Lower leg skin (tissue), 4 donors: ENCODE measurements around the gene COG5. TPM values are rescaled to one million over a fixed set of nuclear protein-coding genes. Genes with fewer than 3 reads are reported as not detected.
"Not testable (repeated sequence)": the region's sequence is repeated elsewhere in the genome, so short reads cannot be mapped to it uniquely, and the experiment has no call there.

ENCODE experiments used
- DNase-seq, 2 donors: peaks; one replicate each; pipeline ENCODE4 v3.0.0-alpha.2; 2019; ENCODE audit warnings: low spot score in 2 of 2
- H3K4me3 ChIP-seq: fragments of 200-600 bp; sonication (generic); 2 replicates; pipeline ENCODE4 v1.5.1; 2017; ENCODE audit warnings: mild to moderate bottlenecking, low read depth; ENCODE audit not compliant: poor library complexity, severe bottlenecking
- CTCF ChIP-seq, 3 donors: fragments of 450-650 bp; IDR thresholded peaks; one replicate each; pipeline ENCODE4 v1.5.1; 2016; ENCODE audit warnings: antibody characterized with exemption in 3 of 3, mild to moderate bottlenecking in 3 of 3, moderate library complexity in 2 of 3
- POLR2A ChIP-seq, 2 donors: fragments of 450-650 bp; IDR thresholded peaks; one replicate each; pipeline ENCODE4 v1.6.1; 2016 to 2017; ENCODE audit warnings: antibody characterized with exemption in 2 of 2, mild to moderate bottlenecking in 1 of 2, moderate library complexity in 1 of 2
- WGBS, 2 donors: methylation state at CpG; one replicate each; pipeline ENCODE4 v1.1.5; 2018; 5-methylcytosine and 5-hydroxymethylcytosine counted together
- intact Hi-C: fragments of 100-400 bp; cut with DNase I; formaldehyde crosslinking; loops from one replicate; pipeline ENCODE4 v1.15.0; 2023; ENCODE audit warnings: low total_unique reads
- total RNA-seq, 4 donors: library from RNA; depleted of rRNA; stranded (reverse); fragments of >200 nt; gene quantifications; one replicate each; pipeline ENCODE4 v1.1.0, GENCODE V29; 2016

Gene COG5
- total RNA-seq, 4 donors from 2014 or later = 34.4 to 50.6 (median 43.4) TPM

DNA sequence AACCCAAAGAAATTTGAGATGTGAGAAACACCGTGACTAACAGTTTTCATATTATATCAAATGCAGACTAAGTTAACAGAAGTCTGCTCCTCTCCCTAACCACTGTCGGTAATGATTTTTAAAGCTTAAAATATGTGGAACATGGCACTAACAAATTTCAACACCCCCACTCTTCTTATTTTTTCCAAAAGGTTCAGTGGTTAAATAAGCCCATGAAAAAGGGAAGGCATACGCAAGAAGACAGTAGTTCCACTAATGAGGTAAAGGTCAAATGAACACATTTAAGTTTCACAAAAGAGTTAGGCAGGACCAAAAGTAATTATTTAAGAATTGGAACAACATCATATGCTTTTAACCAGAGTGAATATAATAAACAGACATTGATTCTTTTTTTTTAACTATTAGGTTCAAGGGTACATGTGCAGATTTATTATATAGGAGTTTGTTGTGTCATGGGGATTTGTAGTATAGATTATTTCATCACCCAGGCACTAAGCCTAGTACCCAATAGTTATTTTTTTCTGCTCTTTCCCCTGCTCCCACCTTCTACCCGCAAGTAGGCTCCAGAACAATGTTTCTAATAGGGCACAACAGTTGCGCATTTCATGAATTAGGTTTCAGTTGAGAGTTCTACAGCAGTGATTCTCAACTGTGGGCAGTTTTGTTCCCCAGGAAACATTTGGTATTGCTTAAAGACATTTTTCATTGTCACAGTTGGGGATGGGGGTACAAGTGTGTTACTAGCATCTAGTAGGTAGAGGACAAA, 315.0 kb downstream of the COG5 start:
- intact Hi-C loops = no loop called here
- TF ChIP-seq POLR2A (IDR thresholded peaks at IDR 0.05) (no peak), CTCF (IDR thresholded peaks at IDR 0.05) (no peak)
- WGBS, 2 donors = 84 to 98% methylated on average over 5 of the region's 5 CpGs
- H3K4me3 ChIP-seq = no peak overlapping the region
- no peak for DNase-seq

DNA sequence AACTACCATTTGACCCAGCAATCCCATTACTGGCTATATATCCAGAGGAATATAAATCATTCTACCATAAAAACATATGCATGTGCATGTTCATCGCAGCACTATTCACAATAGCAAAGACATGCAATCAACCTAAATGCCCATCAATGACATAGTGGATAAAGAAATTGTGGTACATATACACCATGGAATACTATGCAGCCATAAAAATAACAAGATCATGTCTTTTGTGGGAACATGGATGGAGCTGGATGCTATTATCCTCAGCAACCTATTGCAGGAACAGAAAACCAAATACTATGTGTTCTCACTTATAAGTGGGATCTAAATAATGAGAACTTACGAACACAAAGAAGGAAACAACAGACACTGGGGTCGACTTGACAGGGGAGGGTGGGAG, 316.9 kb downstream of the COG5 start:
- H3K4me3 ChIP-seq, intact Hi-C loops, DNase-seq: not testable (repeated sequence)
- WGBS, 2 donors = 95 to 98% methylated on average over 3 of the region's 3 CpGs

DNA sequence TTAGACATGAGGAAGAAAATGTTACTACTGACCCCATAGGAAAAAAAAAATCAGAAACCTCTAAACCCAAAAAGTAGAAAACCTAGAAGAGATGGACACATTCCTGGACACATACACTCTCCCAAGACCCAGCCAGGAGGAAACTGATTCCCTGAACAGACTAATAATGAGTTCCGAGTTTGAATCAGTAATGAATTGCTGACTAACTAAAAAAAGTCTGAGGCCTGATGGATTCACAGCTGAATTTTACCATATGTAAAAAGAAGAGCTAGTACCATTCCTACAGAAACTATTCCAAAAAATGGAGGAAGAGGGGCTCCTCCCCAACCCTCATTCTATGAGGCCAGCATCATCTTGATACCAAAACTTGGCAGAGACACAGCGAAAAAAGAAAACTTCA, 319.1 kb downstream of the COG5 start:
- DNase-seq = no peak
- TF ChIP-seq CTCF (IDR thresholded peaks at IDR 0.05) (no peak), POLR2A (IDR thresholded peaks at IDR 0.05) (no peak)
- no peak overlapping the region for H3K4me3 ChIP-seq
- intact Hi-C loops = no loop called here
- 98 to 100% methylated on average over 2 of the region's 2 CpGs for WGBS, 2 donors

DNA sequence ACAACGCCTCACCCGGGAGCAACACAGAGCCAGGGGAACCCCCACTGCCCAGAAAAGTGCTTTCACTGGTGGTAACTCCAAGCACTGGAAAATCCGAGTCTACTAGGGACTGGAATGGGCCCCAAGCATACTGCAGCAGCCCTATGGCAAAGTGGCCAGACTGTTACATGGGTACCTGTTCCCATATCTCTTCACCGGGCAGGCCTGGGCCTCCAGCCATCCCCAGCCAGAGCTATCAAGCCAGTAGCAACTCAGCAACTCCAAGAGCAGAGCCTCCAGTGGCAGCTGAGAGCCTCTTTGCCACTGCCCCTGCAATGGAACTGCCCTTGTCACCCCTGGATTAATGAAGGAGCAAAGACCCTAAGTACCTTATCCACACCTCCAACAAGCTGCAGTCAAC, 321.5 kb downstream of the COG5 start:
- no peak for DNase-seq
- no peak for TF ChIP-seq CTCF (IDR thresholded peaks at IDR 0.05)
- TF ChIP-seq POLR2A (IDR thresholded peaks at IDR 0.05) = no peak
- intact Hi-C loops = no loop called here
- H3K4me3 ChIP-seq = no peak overlapping the region
- WGBS, 2 donors = 86 to 95% methylated on average over 4 of the region's 4 CpGs

DNA sequence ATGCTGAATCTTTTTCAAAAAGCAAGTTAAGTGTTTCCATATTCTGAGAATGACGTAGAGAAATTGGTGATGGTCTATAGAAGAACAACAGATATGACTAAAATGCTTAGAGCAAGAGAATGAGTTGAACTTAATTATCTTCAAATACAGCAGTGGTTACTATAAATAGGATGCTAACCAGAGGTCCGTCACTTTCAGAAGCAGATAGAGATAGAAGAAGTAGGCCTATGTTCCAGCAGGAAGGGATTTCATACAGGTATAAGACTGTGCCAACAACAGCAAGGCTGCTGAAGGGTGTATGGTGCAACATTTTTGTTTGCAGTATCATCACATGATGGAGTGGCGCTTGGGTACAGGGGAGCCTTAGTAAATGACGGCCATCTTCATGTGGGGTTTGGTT, 326.3 kb downstream of the COG5 start:
- 95 to 96% methylated on average over 4 of the region's 4 CpGs for WGBS, 2 donors
- no peak for DNase-seq
- intact Hi-C loops = no loop called here
- no peak overlapping the region for H3K4me3 ChIP-seq
- TF ChIP-seq CTCF (IDR thresholded peaks at IDR 0.05) (no peak), POLR2A (IDR thresholded peaks at IDR 0.05) (no peak)

DNA sequence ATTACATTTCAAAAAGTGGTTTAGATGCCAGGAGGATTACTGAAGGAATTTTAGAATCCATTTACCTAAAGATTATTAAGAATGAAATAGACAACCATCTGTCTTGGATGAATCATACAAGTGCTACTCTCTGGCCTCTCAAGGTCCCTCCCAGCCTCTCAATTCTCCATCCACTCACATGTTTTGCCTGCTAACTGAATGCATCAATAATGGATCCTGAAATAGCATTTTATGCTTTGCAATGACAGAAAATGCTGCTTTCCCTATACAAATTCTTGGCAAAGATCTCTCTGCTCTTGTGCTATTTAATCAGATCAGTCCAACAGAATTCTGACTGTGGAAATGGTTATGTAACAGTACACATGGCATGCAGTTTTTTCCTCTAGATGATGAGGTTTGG, 326.9 kb downstream of the COG5 start:
- no peak overlapping the region for H3K4me3 ChIP-seq
- no peak for DNase-seq
- intact Hi-C loops = no loop called here
- no peak for TF ChIP-seq CTCF (IDR thresholded peaks at IDR 0.05)
- no peak for TF ChIP-seq POLR2A (IDR thresholded peaks at IDR 0.05)
